K562 (cell line): ENCODE results near the gene SELENOT. TPM values are rescaled to one million over a fixed set of nuclear protein-coding genes. Genes with fewer than 3 reads are reported as not detected.
A peak's percentile ranks its signal among the peaks of the same experiment; 100 is the strongest.

Experiments
- ATAC-seq: fragments of 200-7000 bp; cut with Tn5 transposase; 3 replicates; pipeline ENCODE4 v1.9.1; 2020; ENCODE audit warnings: moderate library complexity
- BruUV-seq: library from RNA; stranded (reverse); fragments of 400-500 nt; replicated peaks from 2 replicates; lab custom pipeline; 2021; lab: Mats Ljungman, UMichigan
- CTCF ChIA-PET: fragments of 300-600 bp; formaldehyde crosslinking; extraction: SDS; loops from one replicate; lab custom pipeline; 2021; ENCODE audit warnings: low intra/inter-chr PET ratio; lab: Yijun Ruan, JAX
- POLR2A ChIA-PET: fragments of 300-600, 350-650 bp; sonication (Branson Sonifier 250); formaldehyde crosslinking; extraction: SDS; loops from one replicate; lab custom pipeline; 2021; ENCODE audit warnings: antibody characterized with exemption, inconsistent platforms; lab: Yijun Ruan, JAX
- DNase-seq, 4 experiments: peaks; one replicate each; pipeline versions ENCODE4 v3.0.0 to v3.0.0-alpha.2; 2011 to 2018; ENCODE audit warnings: low spot score in 3 of 4, mixed read lengths in 3 of 4; ENCODE audit errors: extremely low read depth in 1 of 4
- FAIRE-seq: peaks from 2 replicates; lab custom pipeline; 2011; peaks lifted over from hg19 to GRCh38; lab: Jason Lieb, UNC
- H2AFZ ChIP-seq: 2 replicates; pipeline ENCODE4 v1.6.0; 2011; ENCODE audit warnings: low read depth, low read length, control low read depth, inconsistent platforms
- H3K27ac ChIP-seq: fragments of 200-600 bp; 3 replicates; pipeline ENCODE4 v1.8.0; 2011; ENCODE audit warnings: low read depth, mild to moderate bottlenecking, control low read depth, inconsistent platforms, low read length, moderate library complexity, mixed read lengths; ENCODE audit errors: extremely low read depth
- H3K27me3 ChIP-seq, 2 experiments: fragments of 300-600 bp in 1 of 2; 2 replicates in 1 of 2; 3 replicates in 1 of 2; pipeline versions ENCODE4 v1.6.0 to v1.8.0; 2011; ENCODE audit warnings: inconsistent platforms in 2 of 2, low read length in 2 of 2, mild to moderate bottlenecking in 1 of 2, mixed read lengths in 1 of 2, moderate library complexity in 1 of 2; ENCODE audit not compliant: control insufficient read depth in 2 of 2, insufficient read depth in 2 of 2
- H3K36me3 ChIP-seq: fragments of 300-600 bp; 3 replicates; pipeline ENCODE4 v1.8.0; 2011; ENCODE audit warnings: mild to moderate bottlenecking, low read length, inconsistent platforms; ENCODE audit not compliant: control insufficient read depth, insufficient read depth
- H3K4me1 ChIP-seq, 2 experiments: fragments of 200-600 bp in 1 of 2; replicated peaks in 1 of 2; 2 replicates in 1 of 2; 3 replicates in 1 of 2; pipeline versions ENCODE4 v1.5.1 to v1.8.0; 2011; ENCODE audit warnings: inconsistent platforms in 2 of 2, low read length in 2 of 2, mild to moderate bottlenecking in 1 of 2, mixed read lengths in 1 of 2, moderate library complexity in 1 of 2; ENCODE audit not compliant: control insufficient read depth in 2 of 2, insufficient read depth in 2 of 2
- H3K4me2 ChIP-seq: 2 replicates; pipeline ENCODE4 v1.6.1; 2011; ENCODE audit warnings: low read length, control low read depth, inconsistent platforms, mixed read lengths; ENCODE audit not compliant: insufficient read depth
- H3K4me3 ChIP-seq: fragments of 200-600 bp; sonication (generic), shearing (Covaris generic); 2 replicates; pipeline ENCODE4 v1.5.1; 2016; ENCODE audit warnings: control low read depth, inconsistent platforms
- H3K79me2 ChIP-seq: fragments of 200-600 bp; 3 replicates; pipeline ENCODE4 v1.8.0; 2011; ENCODE audit warnings: low read length, inconsistent platforms; ENCODE audit not compliant: control insufficient read depth, insufficient read depth
- H3K9ac ChIP-seq, 2 experiments: 2 replicates each; pipeline versions ENCODE4 v1.6.0 to v1.6.1; 2011; ENCODE audit warnings: low read depth in 2 of 2, low read length in 2 of 2, control low read depth in 1 of 2, inconsistent platforms in 1 of 2, mild to moderate bottlenecking in 1 of 2, mixed read lengths in 1 of 2; ENCODE audit not compliant: insufficient read depth in 1 of 2
- H3K9me1 ChIP-seq: one replicate; pipeline ENCODE4 v1.6.0; 2011; ENCODE audit warnings: inconsistent platforms, mild to moderate bottlenecking, low read length, moderate library complexity; ENCODE audit not compliant: control insufficient read depth, insufficient read depth
- H3K9me3 ChIP-seq: replicated peaks from 2 replicates; pipeline ENCODE4 v1.5.1; 2011; ENCODE audit warnings: low read depth, low read length, inconsistent platforms; ENCODE audit not compliant: control insufficient read depth, insufficient read depth
- H4K20me1 ChIP-seq: replicated peaks from 2 replicates; pipeline ENCODE4 v1.6.1; 2011; ENCODE audit warnings: low read length, inconsistent platforms, mixed read lengths; ENCODE audit not compliant: control insufficient read depth, insufficient read depth
- ATF3 ChIP-seq, 2 experiments: fragments of 450-650 bp in 1 of 2; sonication (generic) in 1 of 2; formaldehyde crosslinking in 1 of 2; IDR thresholded peaks in 1 of 2; conservative IDR thresholded peaks in 1 of 2; 2 replicates each; pipeline versions ENCODE4 v1.6.1 to v1.8.1; 2016 to 2023; ENCODE audit warnings: mild to moderate bottlenecking in 2 of 2, moderate library complexity in 2 of 2, inconsistent platforms in 1 of 2, missing genetic modification reagents in 1 of 2
- BRD9 ChIP-seq: fragments of 450-650 bp; IDR thresholded peaks from 2 replicates; pipeline ENCODE4 v1.6.1; 2018; ENCODE audit warnings: low read depth; ENCODE audit not compliant: partially characterized antibody
- ELF1 ChIP-seq: fragments of 200-800 bp; sonication (Bioruptor generic); IDR thresholded peaks from 2 replicates; pipeline ENCODE4 v1.6.1; 2016; ENCODE audit warnings: missing genetic modification characterization, missing compliant biosample characterization
- KLF13 ChIP-seq: fragments of 450-650 bp; IDR thresholded peaks from 2 replicates; pipeline ENCODE4 v1.6.1; 2016; ENCODE audit warnings: missing genetic modification characterization, low read depth, mild to moderate bottlenecking, missing compliant biosample characterization, moderate library complexity, borderline replicate concordance
- MBD2 ChIP-seq: sonication (generic); IDR thresholded peaks from 2 replicates; pipeline ENCODE4 v1.6.1; 2016; ENCODE audit warnings: low read depth, borderline replicate concordance
- MEF2D ChIP-seq: conservative IDR thresholded peaks from 2 replicates; pipeline ENCODE4 v1.6.1; 2016; ENCODE audit warnings: low read depth, missing genetic modification characterization, missing compliant biosample characterization
- NEUROD1 ChIP-seq: fragments of 150-350 bp; IDR thresholded peaks from 2 replicates; pipeline ENCODE4 v1.6.1; 2014; ENCODE audit warnings: borderline replicate concordance, low read length, low read depth; ENCODE audit not compliant: partially characterized antibody
- NFIC ChIP-seq: fragments of 450-650 bp; IDR thresholded peaks from 2 replicates; pipeline ENCODE4 v1.6.1; 2017; ENCODE audit warnings: mild to moderate bottlenecking, inconsistent platforms
- SPI1 ChIP-seq: IDR thresholded peaks from 2 replicates; pipeline ENCODE4 v1.6.1; 2011; ENCODE audit warnings: low read depth, low read length, control low read depth, borderline replicate concordance
- ZNF175 ChIP-seq: fragments of 200-800 bp; sonication (Bioruptor generic); IDR thresholded peaks from 2 replicates; pipeline ENCODE4 v1.6.1; 2016; ENCODE audit warnings: low read depth, mild to moderate bottlenecking, missing genetic modification characterization, missing compliant biosample characterization
- ZNF431 ChIP-seq: sonication (generic); formaldehyde crosslinking; IDR thresholded peaks from 2 replicates; pipeline ENCODE4 v1.8.0; 2022; ENCODE audit warnings: mild to moderate bottlenecking, missing genetic modification reagents
- ZNF639 ChIP-seq, 2 experiments: fragments of 200-800 bp in 1 of 2; sonication (Bioruptor generic) in 1 of 2; sonication (generic) in 1 of 2; formaldehyde crosslinking in 1 of 2; IDR thresholded peaks in 1 of 2; conservative IDR thresholded peaks in 1 of 2; 2 replicates each; pipeline versions ENCODE4 v1.5.0 to v1.6.1; 2016 to 2020; ENCODE audit warnings: missing compliant biosample characterization in 1 of 2, missing genetic modification characterization in 1 of 2, missing genetic modification reagents in 1 of 2
- WGBS: fragments of 100-300 bp; shearing (Covaris generic); methylation state at CpG from one replicate; pipeline ENCODE4 v1.1.6; 2016; ENCODE audit warnings: low coverage, mixed read lengths; ENCODE audit not compliant: insufficient coverage; ENCODE audit errors: missing lambda C conversion rate; 5-methylcytosine and 5-hydroxymethylcytosine counted together
- in situ Hi-C: fragments of 300-500 bp; cut with MboI; formaldehyde crosslinking; loops from 4 replicates; pipeline ENCODE4 v1.15.0; 2018; ENCODE audit warnings: inconsistent platforms, mixed read lengths
- intact Hi-C: fragments of 100-400 bp; cut with micrococcal nuclease; formaldehyde crosslinking; loops from 2 replicates; pipeline ENCODE4 v1.14.2; 2022
- polyA plus RNA-seq, 8 experiments: library from polyadenylated mRNA; depleted of rRNA in 4 of 8; stranded (reverse) in 5 of 8; unstranded in 3 of 8; fragments of >200 nt; fragmentation: Nextera tagmentation in 2 of 8; fragmentation: Illumina TruSeq in 1 of 8; extraction: Ambion mirVana in 2 of 8; extraction: Trizol in 1 of 8; gene quantifications; 2 replicates each; pipeline versions ENCODE4 v1.2.1 to v1.2.3, GENCODE V29; 2011 to 2014; ENCODE audit warnings: inconsistent platforms in 1 of 8, missing spikeins in 1 of 8
- total RNA-seq, 7 experiments: library from RNA; depleted of rRNA in 6 of 7; stranded (reverse); fragments of >200 nt in 6 of 7; fragmentation: Illumina TruSeq in 2 of 7; extraction: Trizol in 2 of 7; gene quantifications; 2 replicates each; pipeline versions ENCODE4 v1.2.1 to v1.2.3, GENCODE V29; 2011 to 2021; ENCODE audit warnings: low replicate concordance in 1 of 7
- TF ChIP-seq, protein P1 (sequence below): fragments of 450-650 bp; formaldehyde crosslinking; IDR thresholded peaks from 2 replicates; pipeline ENCODE4 v1.4.0; 2020; ENCODE audit warnings: mild to moderate bottlenecking, moderate library complexity

Gene SELENOT
- total and polyA plus RNA-seq, 9 of the 15 experiments (the other 6 are each of a cell fraction or from before 2014, with no cell fraction given), result 33.0 to 411 (median 91.9) TPM

GRCh38 chr3:150635526-150635925, 32.4 kb downstream of the SELENOT start:
- Histone ChIP-seq H3K36me3 (peaks cover 8% of the 10 kb centered on the region; the same call in 1 of the 3 replicates), H3K4me3 (no peak overlapping the region), H3K9me3 (no peaks in the 10 kb centered on the region), H3K4me2 (peak overlapping the region; percentile 13; the same call in 1 of the 2 replicates), H3K79me2 (no peaks in the 10 kb centered on the region), H4K20me1 (no peaks in the 10 kb centered on the region), H3K27me3 (no peaks in the 10 kb centered on the region), H3K27ac (peak overlapping the region; percentile 67; the same call in 1 of the 3 replicates), H3K4me1 (peaks cover 3 to 26% of the 10 kb centered on the region in 2 experiments; a peak in 3 of 5 replicates), H3K9me1 (no peaks in the 10 kb centered on the region), H3K9ac (no peak overlapping the region), H2AFZ (peak overlapping the region; percentile 79)
- ATAC-seq (peak; percentile 69), DNase-seq (peak in 1 of 4 experiments; percentile 16), FAIRE-seq (no peak)
- in situ Hi-C loops, result no loop called here
- ChIA-PET CTCF (no interaction called here), POLR2A (interaction anchor here (0.6 to 1.2 kb wide), 3 partner anchors 8 to 56 kb away, joined by 3 to 4 read pairs (median 3); partner anchors contain the start of gene SELENOT)
- no TSS peak for BruUV-seq
- intact Hi-C loops, result no loop called here
- WGBS, result 100% methylated on average over 1 of the region's 1 CpG
- TF ChIP-seq BRD9, result no peak
- no peak for TF ChIP-seq ZNF431 (CRISPR knock-in tag)
- TF ChIP-seq MBD2, result no peak
- no peak for TF ChIP-seq KLF13 (tag)
- TF ChIP-seq NEUROD1, result no peak
- TF ChIP-seq ELF1 (tag), result 0 out of 2 replicates have a peak, but pooled peaks have one; percentile 29
- no peak for TF ChIP-seq MEF2D (tag)
- TF ChIP-seq, protein P1, sequence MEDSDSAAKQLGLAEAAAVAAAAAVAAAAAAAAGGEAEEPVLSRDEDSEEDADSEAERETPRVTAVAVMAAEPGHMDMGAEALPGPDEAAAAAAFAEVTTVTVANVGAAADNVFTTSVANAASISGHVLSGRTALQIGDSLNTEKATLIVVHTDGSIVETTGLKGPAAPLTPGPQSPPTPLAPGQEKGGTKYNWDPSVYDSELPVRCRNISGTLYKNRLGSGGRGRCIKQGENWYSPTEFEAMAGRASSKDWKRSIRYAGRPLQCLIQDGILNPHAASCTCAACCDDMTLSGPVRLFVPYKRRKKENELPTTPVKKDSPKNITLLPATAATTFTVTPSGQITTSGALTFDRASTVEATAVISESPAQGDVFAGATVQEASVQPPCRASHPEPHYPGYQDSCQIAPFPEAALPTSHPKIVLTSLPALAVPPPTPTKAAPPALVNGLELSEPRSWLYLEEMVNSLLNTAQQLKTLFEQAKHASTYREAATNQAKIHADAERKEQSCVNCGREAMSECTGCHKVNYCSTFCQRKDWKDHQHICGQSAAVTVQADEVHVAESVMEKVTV (CRISPR knock-in tag), result no peak
- no peak for TF ChIP-seq ZNF175 (CRISPR knock-in tag)
- TF ChIP-seq NFIC, result no peak
- peak; percentile 98 for TF ChIP-seq SPI1
- TF ChIP-seq ZNF639 (CRISPR knock-in tag; conservative IDR thresholded peaks at IDR 0.05 in 1 of 2, IDR thresholded peaks at IDR 0.05 in 1 of 2), result 0 out of 4 replicates have a peak, but pooled peaks of 1 of the 2 experiments have one; percentile 5
- TF ChIP-seq ATF3 (IDR thresholded peaks at IDR 0.05), result no peak
- no peak for TF ChIP-seq ATF3 (CRISPR knock-in tag; conservative IDR thresholded peaks at IDR 0.05)
